Measurements from ENCODE around the gene NMT2.

NMT2 gene

DNA sequence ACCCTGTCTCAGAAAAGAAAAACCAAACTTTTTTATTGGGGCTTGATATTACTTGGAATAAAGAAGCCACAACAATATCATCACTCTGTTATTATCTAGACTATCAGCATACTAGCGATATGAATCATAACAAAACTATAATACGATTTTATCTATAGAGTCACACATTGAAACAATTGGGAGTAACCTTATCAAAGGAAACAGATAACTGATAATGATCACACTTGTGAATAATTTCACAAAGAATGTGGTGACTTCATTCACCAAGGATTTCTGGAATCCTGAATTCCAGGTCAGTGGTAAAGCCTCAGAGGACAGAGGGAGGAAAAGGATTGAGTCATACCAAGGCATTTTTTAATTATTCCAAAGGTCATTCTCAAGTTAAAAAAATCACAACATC lies 32.1 kb upstream of the NMT2 start:
- no peak for DNase-seq (ENCODE audit: insufficient read length)
- no peak for FAIRE-seq
- TF ChIP-seq POLR2A (IDR thresholded peaks at IDR 0.05; ENCODE audit: low read depth, low read length): no peak
- no peak for TF ChIP-seq POLR2AphosphoS5 (IDR thresholded peaks at IDR 0.05; ENCODE audit: low read depth, low read length)
- no peak for TF ChIP-seq TAF1 (IDR thresholded peaks at IDR 0.05; ENCODE audit: borderline replicate concordance, low read depth, low read length)

DNA sequence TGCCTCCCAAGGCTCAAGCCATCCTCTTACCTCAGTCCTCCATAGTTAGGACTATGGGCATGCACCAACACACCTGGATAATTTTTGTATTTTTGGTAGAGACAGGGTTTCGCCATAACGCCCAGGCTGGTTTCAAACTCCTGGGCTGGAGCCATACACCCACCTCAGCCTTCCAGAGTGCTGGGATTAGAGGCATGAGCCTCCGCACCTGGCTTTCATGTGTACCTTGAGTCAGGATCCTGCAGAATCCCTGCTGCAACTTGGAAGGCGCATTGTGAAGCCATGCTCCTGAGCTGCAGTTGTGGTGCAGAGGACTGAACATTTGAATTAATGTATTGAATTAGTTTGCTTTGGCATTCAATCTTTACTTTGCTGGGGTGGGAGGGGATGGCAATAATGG lies 29.4 kb upstream of the NMT2 start:
- DNase-seq (ENCODE audit: insufficient read length) (no peak), FAIRE-seq (no peak)
- no peak for TF ChIP-seq POLR2A (IDR thresholded peaks at IDR 0.05; ENCODE audit: low read depth, low read length)
- TF ChIP-seq POLR2AphosphoS5 (IDR thresholded peaks at IDR 0.05; ENCODE audit: low read depth, low read length): no peak
- no peak for TF ChIP-seq TAF1 (IDR thresholded peaks at IDR 0.05; ENCODE audit: borderline replicate concordance, low read depth, low read length)

DNA sequence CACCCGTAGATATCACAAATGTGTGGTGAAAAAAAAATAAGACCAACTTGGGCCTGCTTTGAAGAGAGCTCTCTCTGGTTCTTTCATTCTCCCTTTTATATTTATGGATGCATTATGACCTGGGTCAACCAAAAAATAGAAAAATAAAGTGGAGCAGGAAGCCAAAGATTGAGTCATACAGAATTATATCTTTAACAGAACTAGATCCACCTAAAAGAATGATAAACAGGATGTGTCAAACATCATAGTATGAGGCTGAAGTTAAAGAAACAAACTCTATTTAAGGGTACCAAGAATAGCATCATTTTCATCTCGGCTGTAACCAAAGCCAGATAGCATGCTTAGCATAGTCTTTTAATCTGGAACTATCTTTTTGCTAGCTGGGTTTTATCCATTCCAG lies 28.8 kb upstream of the NMT2 start:
- no peak for DNase-seq (ENCODE audit: insufficient read length)
- TF ChIP-seq POLR2A (IDR thresholded peaks at IDR 0.05; ENCODE audit: low read depth, low read length) (no peak), POLR2AphosphoS5 (IDR thresholded peaks at IDR 0.05; ENCODE audit: low read depth, low read length) (no peak), TAF1 (IDR thresholded peaks at IDR 0.05; ENCODE audit: borderline replicate concordance, low read depth, low read length) (no peak)
- FAIRE-seq: no peak

DNA sequence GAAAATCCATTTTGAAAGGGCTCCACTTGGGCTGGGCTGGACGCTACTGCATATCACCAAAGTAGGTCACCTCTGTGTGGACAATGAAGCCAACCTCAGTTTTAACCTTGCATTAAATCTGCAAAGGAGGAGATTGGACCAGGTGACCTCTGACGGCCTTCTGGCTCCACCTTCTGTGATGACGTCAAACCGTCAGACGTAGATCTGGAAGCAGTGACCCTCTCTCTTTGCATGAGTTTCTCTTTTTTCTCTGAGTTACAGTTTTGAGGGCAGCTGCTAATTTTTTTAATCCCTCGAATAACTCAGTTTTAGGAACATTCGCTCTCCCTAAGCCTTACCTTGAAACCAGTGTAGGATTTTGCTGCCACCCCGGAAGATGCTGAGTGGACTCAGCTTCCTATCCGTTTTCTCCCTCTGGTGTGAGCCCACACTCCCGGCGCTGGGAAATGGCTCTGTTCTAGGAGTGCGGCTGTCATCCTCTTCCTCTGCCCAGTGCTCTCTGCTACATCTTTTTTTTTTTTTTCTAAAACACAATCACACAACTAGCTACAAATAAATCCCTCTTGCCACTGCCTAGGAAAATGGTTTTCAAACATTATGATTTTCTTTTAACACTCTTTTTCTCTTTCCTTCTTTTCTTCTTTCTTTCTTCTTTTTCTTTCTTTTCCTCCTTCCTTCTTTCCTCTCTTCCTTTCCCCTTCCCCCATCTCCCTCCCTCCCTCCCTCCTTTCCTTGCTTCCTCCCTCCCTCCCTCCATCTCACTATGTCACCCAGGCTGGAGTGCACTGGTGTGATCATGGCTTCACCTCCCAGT lies 27.7 kb upstream of the NMT2 start:
- no peak for FAIRE-seq
- no peak for DNase-seq (ENCODE audit: insufficient read length)

DNA sequence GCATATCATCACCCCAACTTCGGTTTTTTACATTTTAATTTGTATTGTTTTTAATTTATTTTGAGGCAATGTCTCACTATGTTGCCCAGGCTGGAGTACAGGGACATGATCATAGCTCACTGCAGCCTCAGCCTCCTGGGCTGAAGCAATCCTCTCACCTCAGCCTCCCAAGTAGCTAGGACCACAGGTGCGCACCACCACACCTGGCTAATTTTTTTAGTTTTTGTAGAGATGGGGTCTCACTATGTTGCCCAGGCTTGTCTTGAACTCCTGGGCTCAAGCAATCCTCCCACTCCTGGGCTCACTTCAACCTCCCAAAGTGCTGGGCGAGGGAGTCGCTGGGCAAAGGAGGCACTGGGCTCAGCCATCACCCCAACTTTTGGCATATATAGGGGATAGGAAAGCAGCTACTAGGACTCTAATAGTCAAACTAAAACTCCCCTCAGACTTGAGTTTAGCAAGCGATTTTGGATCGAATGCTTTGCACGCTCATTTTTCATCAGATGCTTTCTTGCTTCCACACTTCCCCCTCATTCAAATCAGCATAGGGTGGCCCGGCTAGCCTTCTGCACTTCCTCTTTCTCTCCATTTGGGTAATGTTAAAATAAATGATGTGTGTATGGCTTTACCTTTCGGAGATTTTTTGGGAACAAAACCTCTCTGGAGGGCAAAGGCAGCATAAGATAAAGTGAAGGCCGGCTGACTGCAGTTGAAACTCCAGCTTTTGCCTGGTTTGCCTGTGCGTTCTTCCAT lies 20.8 kb upstream of the NMT2 start:
- no peak for TF ChIP-seq TAF1 (IDR thresholded peaks at IDR 0.05; ENCODE audit: borderline replicate concordance, low read depth, low read length)
- no peak for TF ChIP-seq POLR2AphosphoS5 (IDR thresholded peaks at IDR 0.05; ENCODE audit: low read depth, low read length)
- FAIRE-seq (no peak), DNase-seq (ENCODE audit: insufficient read length) (no peak)

More for the DNA sequence above, 27.7 kb upstream of the NMT2 start:
- TF ChIP-seq POLR2A (IDR thresholded peaks at IDR 0.05; ENCODE audit: low read depth, low read length) (no peak), POLR2AphosphoS5 (IDR thresholded peaks at IDR 0.05; ENCODE audit: low read depth, low read length) (no peak)

DNA sequence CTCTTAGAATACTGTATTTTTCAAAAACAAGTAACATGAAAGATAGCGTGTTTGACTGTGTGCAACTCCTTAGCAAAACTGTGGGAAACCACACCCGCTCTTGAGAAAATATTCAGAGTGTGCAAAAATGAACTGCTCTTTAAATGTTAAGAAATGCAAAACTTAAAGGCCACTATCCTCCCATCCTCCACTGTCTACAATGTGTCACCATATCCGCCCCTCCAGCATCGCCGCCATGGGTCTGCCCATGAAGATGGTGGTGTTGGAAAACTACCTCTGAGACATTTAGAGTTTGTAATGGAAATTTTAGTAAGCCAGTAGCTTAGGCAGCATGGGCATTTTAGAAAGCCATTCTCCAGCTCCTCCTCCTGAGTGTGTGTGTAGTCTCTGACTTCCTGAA lies 20.1 kb upstream of the NMT2 start:
- no peak for TF ChIP-seq POLR2AphosphoS5 (IDR thresholded peaks at IDR 0.05; ENCODE audit: low read depth, low read length)
- TF ChIP-seq TAF1 (IDR thresholded peaks at IDR 0.05; ENCODE audit: borderline replicate concordance, low read depth, low read length): no peak
- no peak for TF ChIP-seq POLR2A (IDR thresholded peaks at IDR 0.05; ENCODE audit: low read depth, low read length)
- DNase-seq (ENCODE audit: insufficient read length) (no peak), FAIRE-seq (no peak)

DNA sequence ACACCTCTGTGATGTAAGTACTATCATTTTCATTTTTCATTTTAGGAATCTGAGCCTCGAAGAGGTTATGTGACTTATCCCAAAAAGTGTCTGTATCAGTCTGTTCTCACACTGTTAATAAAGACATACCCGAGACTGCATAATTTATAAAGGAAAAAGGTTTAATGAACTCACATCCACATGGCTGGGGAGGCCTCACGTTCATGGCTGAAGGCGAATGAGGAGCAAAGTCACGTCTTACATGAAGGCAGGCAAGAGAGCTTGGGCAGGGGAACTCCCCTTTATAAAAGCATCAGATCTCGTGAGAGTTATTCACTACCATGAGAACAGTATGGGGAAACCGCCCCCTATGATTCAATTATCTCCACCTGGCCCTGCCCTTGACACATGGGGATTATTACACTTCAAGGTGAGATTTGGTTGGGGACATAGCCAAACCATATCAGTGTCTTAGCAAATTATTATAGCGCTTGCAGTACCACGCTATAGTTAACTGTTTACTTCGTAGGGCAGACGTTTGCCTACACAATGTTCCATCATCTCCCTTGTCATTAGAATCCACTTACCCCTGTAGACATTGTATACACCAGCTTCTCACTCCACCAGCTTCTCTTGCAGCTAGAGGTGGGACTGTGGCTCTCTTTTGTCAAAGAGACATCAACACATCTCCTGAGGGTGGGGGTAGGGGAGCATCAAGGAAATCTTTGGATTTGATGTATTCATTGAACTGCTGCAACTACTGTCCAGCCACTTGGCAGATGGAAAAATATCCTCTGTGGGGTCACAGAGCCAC lies 15.4 kb upstream of the NMT2 start:
- FAIRE-seq: no peak
- no peak for DNase-seq (ENCODE audit: insufficient read length)
- TF ChIP-seq TAF1 (IDR thresholded peaks at IDR 0.05; ENCODE audit: borderline replicate concordance, low read depth, low read length) (no peak), POLR2AphosphoS5 (IDR thresholded peaks at IDR 0.05; ENCODE audit: low read depth, low read length) (no peak), POLR2A (IDR thresholded peaks at IDR 0.05; ENCODE audit: low read depth, low read length) (no peak)

DNA sequence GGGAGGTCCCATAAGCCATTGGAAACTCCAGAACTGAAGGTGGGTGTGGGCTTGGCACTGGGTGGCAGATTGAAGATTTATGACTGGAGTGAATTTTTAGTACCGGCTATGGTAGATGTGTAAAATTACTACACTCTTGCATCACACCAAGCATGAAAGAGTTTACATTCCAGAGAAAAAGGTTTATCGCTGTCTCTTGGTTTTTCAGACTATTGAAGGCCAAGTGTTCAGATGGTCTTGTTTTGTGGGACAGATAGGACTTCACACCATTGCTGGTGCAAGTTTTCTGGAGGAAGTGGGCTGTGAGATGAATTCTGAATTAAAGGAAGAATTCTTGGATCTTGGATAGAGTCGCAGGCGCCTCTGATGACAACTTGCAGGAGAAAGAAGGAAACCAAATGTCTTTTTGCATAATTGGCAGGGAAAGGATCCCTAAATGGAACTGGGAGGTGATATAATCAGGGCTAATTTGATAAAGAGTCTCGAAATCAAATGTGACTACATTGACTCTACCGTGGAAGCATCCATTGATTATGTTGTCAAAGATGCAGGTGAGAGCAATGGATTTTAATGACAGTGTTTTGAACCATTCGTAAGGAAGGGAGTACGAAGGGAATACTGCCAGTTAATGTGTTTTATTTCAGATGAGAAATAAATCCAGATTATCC lies 14.2 kb upstream of the NMT2 start:
- TF ChIP-seq POLR2A (IDR thresholded peaks at IDR 0.05; ENCODE audit: low read depth, low read length) (no peak), POLR2AphosphoS5 (IDR thresholded peaks at IDR 0.05; ENCODE audit: low read depth, low read length) (no peak), TAF1 (IDR thresholded peaks at IDR 0.05; ENCODE audit: borderline replicate concordance, low read depth, low read length) (no peak)
- FAIRE-seq (no peak), DNase-seq (ENCODE audit: insufficient read length) (no peak)

DNA sequence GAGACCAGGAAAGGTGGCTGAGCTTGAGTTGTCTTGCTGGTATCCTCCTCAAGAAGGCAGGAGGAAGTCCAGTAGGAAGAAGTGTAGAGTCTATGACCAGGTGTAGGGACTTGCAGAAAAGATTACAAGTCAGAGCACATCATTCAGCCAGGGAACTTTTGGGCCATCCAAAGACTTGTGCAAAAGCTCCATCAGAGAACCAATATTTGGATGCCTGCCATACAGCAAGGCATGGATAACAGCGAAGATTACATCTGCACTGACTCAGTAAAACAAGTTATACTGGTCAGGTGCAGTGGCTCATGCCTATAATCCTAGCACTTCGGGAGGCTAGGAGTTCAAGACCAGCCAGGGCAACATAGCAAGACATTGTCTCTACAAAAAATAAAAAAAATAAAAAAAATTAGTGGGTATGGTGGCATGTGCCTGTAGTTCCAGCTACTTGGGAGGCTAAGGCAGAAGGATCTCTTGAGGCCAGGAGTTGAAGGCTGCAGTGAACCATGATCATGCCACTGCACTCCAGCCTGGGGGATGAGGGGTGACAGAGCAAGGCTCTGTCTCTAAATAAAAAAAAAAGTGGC lies 13.2 kb upstream of the NMT2 start:
- DNase-seq (ENCODE audit: insufficient read length): no peak
- no peak for FAIRE-seq
- no peak for TF ChIP-seq TAF1 (IDR thresholded peaks at IDR 0.05; ENCODE audit: borderline replicate concordance, low read depth, low read length)
- TF ChIP-seq POLR2A (IDR thresholded peaks at IDR 0.05; ENCODE audit: low read depth, low read length): no peak
- TF ChIP-seq POLR2AphosphoS5 (IDR thresholded peaks at IDR 0.05; ENCODE audit: low read depth, low read length): no peak

DNA sequence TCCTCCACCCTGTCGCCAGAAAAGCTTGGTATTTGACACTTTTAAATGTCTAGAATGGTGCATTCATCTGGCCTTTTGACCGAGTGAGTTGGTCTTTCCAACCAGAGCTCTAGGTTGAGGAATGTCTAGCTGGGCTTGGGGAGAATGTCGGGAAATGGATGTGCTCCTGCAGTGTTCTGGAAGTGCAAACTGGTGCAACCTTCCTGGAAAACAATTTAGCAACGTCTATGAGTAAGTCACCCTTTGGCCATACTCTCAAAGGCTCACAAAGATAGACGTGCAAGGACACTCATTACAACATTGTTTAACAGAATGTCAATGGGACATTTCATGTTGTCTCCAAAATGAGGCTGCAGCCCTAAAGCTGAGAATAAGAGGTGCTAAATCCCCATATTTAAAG lies 12.2 kb upstream of the NMT2 start:
- TF ChIP-seq POLR2AphosphoS5 (IDR thresholded peaks at IDR 0.05; ENCODE audit: low read depth, low read length) (no peak), POLR2A (IDR thresholded peaks at IDR 0.05; ENCODE audit: low read depth, low read length) (no peak), TAF1 (IDR thresholded peaks at IDR 0.05; ENCODE audit: borderline replicate concordance, low read depth, low read length) (no peak)
- FAIRE-seq (no peak), DNase-seq (ENCODE audit: insufficient read length) (no peak)

DNA sequence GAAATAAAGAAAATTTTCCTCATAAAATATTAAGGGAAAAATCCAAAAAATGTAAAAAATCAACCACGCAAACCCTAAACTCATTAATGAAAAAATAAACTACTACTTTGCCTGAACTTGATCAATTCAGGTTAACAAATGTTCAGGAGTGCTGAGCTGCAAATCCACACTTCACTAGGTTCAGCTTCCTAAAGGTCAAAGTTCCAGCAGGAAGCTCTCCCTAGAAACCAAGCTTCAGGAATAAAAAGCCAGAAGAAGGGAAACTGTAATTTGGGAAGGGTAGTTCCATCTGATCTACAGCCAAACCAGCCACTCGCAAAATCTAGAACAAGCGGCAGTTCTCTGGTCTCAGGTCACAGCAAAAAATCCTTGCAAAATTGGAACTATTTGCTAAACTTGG lies 7.8 kb upstream of the NMT2 start:
- FAIRE-seq (no peak), DNase-seq (ENCODE audit: insufficient read length) (no peak)
- TF ChIP-seq POLR2AphosphoS5 (IDR thresholded peaks at IDR 0.05; ENCODE audit: low read depth, low read length) (no peak), TAF1 (IDR thresholded peaks at IDR 0.05; ENCODE audit: borderline replicate concordance, low read depth, low read length) (no peak), POLR2A (IDR thresholded peaks at IDR 0.05; ENCODE audit: low read depth, low read length) (no peak)
